Esophagus muscularis mucosa (tissue), 4 donors: ENCODE measurements around the gene PXN.

Experiments
- CTCF ChIP-seq, 3 experiments: fragments of 200-600 bp in 2 of 3; fragments of 450-650 bp in 1 of 3; sonication (generic) in 2 of 3; IDR thresholded peaks; one replicate each; pipeline ENCODE4 v1.5.1; 2017 to 2019; ENCODE audit warnings: antibody characterized with exemption in 3 of 3, mild to moderate bottlenecking in 2 of 3, moderate library complexity in 1 of 3
- EP300 ChIP-seq: sonication (generic); formaldehyde crosslinking; IDR thresholded peaks from one replicate; pipeline ENCODE4 v1.6.1; 2017; ENCODE audit warnings: antibody characterized with exemption
- POLR2A ChIP-seq: fragments of 450-650 bp; IDR thresholded peaks from one replicate; pipeline ENCODE4 v1.6.1; 2017; ENCODE audit warnings: antibody characterized with exemption, moderate library complexity, mild to moderate bottlenecking, low read depth
- POLR2AphosphoS5 ChIP-seq, 2 donors: sonication (generic); formaldehyde crosslinking; IDR thresholded peaks; one replicate each; pipeline ENCODE4 v1.6.1; 2017; ENCODE audit warnings: antibody characterized with exemption in 2 of 2

GRCh38 chr12:120216742-120217605 is 48.6 kb downstream of the PXN start:
- no peak for TF ChIP-seq CTCF (IDR thresholded peaks at IDR 0.05)
- TF ChIP-seq POLR2AphosphoS5 (IDR thresholded peaks at IDR 0.05) = no peak
- TF ChIP-seq EP300 = no peak
- no peak for TF ChIP-seq POLR2A
